Measurements from ENCODE around the gene NHLRC4. TPM values are rescaled to one million over a fixed set of nuclear protein-coding genes. Genes with fewer than 3 reads are reported as not detected.

NHLRC4 gene
- total RNA-seq, 1 experiment from 2014 or later, result 4.0 TPM

- Histone ChIP-seq H3K4me3 (ENCODE audit: low read depth in 2 of 2, low read length in 2 of 2) (no peak overlapping the region), H3K9me3 (ENCODE audit: control insufficient read depth, insufficient read depth, low read depth, low read length) (no peaks in the 10 kb centered on the region), H3K36me3 (ENCODE audit: control insufficient read depth, insufficient read depth, low read length) (no peaks in the 10 kb centered on the region), H3K27ac (ENCODE audit: low read length) (no peak overlapping the region), H3K27me3 (ENCODE audit: control insufficient read depth, insufficient read depth, low read length) (no peaks in the 10 kb centered on the region), H3K4me1 (ENCODE audit: control insufficient read depth, insufficient read depth, low read length) (peaks cover 59% of the 10 kb centered on the region)
- intact Hi-C loops (cut with micrococcal nuclease; ENCODE audit: unreplicated experiment), result no loop called here
- DNase-seq (ENCODE audit: low read depth, low spot score) (no peak), ATAC-seq (no peak)
- ChIA-PET CTCF (no interaction called here), POLR2A (interaction anchor here (0.5 kb wide), 1 partner anchor 163 kb away, joined by 3 read pairs; the partner anchor contains the start of gene CCDC78)
- in situ Hi-C loops (cut with HindIII; ENCODE audit: low pct_unique_long_range_greater_than_20kb, low sequenced_read_pairs), result no loop called here
- no peak for TF ChIP-seq REST (IDR thresholded peaks at IDR 0.05; ENCODE audit: insufficient read depth in 1 of 2, low read depth in 2 of 2, low read length in 1 of 2)
- TF ChIP-seq TCF7L2 (IDR thresholded peaks at IDR 0.05; ENCODE audit: low read depth, low read length), result no peak
- no peak for TF ChIP-seq SIN3A (IDR thresholded peaks at IDR 0.05; ENCODE audit: borderline replicate concordance, insufficient read depth, low read depth, low read length)
- TF ChIP-seq CTCF (IDR thresholded peaks at IDR 0.05), result no peak
- TF ChIP-seq POLR2AphosphoS5 (IDR thresholded peaks at IDR 0.05; ENCODE audit: low read depth, low read length), result no peak
- BruUV-seq (replicated peaks), result no TSS peak
Measured at GRCh38 chr16:563072-563644, 3.6 kb upstream of the NHLRC4 start.

- no peak for DNase-seq (ENCODE audit: low read depth, low spot score)
- ChIA-PET POLR2A (no interaction called here), CTCF (interaction anchor here (1.0 kb wide), 1 partner anchor 12 kb away, joined by 3 read pairs; no protein-coding TSS in a partner anchor)
- no peaks in the 10 kb centered on the region for H3K9me3 ChIP-seq (ENCODE audit: control insufficient read depth, insufficient read depth, low read depth, low read length)
- ATAC-seq, result no peak
- intact Hi-C loops (cut with micrococcal nuclease; ENCODE audit: unreplicated experiment) (no loop called here), in situ Hi-C loops (cut with HindIII; ENCODE audit: low pct_unique_long_range_greater_than_20kb, low sequenced_read_pairs) (no loop called here)
- BruUV-seq (replicated peaks), result no TSS peak
- TF ChIP-seq REST (IDR thresholded peaks at IDR 0.05; ENCODE audit: insufficient read depth in 1 of 2, low read depth in 2 of 2, low read length in 1 of 2) (no peak), POLR2AphosphoS5 (IDR thresholded peaks at IDR 0.05; ENCODE audit: low read depth, low read length) (no peak), SIN3A (IDR thresholded peaks at IDR 0.05; ENCODE audit: borderline replicate concordance, insufficient read depth, low read depth, low read length) (no peak), TCF7L2 (IDR thresholded peaks at IDR 0.05; ENCODE audit: low read depth, low read length) (no peak), CTCF (IDR thresholded peaks at IDR 0.05) (no peak)
- H3K4me3 ChIP-seq (ENCODE audit: low read depth in 2 of 2, low read length in 2 of 2), result no peak overlapping the region
- no peaks in the 10 kb centered on the region for H3K36me3 ChIP-seq (ENCODE audit: control insufficient read depth, insufficient read depth, low read length)
- H3K4me1 ChIP-seq (ENCODE audit: control insufficient read depth, insufficient read depth, low read length), result peaks cover 57% of the 10 kb centered on the region
- no peaks in the 10 kb centered on the region for H3K27me3 ChIP-seq (ENCODE audit: control insufficient read depth, insufficient read depth, low read length)
- H3K27ac ChIP-seq (ENCODE audit: low read length), result peak overlapping the region; percentile 93
Measured at GRCh38 chr16:564690-565418, 2.0 kb upstream of the NHLRC4 start.
